ENCODE results near the gene SLC16A14.

GRCh38 chr2:230008708-230009066 is 60.0 kb downstream of the SLC16A14 start:
- TF ChIP-seq POLR2A (IDR thresholded peaks at IDR 0.05; ENCODE audit: low read length) (no peak), GATA1 (IDR thresholded peaks at IDR 0.05; ENCODE audit: low read depth, low read length) (no peak)
